ENCODE data around the gene SFRP2.

GRCh38 chr4:153817466-153817865 is 28.6 kb upstream of the SFRP2 start:
- TF ChIP-seq POLR2AphosphoS5 (IDR thresholded peaks at IDR 0.05; ENCODE audit: low read depth, low read length) (no peak), REST (IDR thresholded peaks at IDR 0.05; ENCODE audit: insufficient read depth in 1 of 2, low read depth in 2 of 2, low read length in 2 of 2) (no peak)

Measured in PFSK-1 (cell line).